ENCODE data around the gene PPFIA1.
"Not testable (repeated sequence)": the region's sequence is repeated elsewhere in the genome, so short reads cannot be mapped to it uniquely, and the experiment has no call there.

Gene PPFIA1

DNA sequence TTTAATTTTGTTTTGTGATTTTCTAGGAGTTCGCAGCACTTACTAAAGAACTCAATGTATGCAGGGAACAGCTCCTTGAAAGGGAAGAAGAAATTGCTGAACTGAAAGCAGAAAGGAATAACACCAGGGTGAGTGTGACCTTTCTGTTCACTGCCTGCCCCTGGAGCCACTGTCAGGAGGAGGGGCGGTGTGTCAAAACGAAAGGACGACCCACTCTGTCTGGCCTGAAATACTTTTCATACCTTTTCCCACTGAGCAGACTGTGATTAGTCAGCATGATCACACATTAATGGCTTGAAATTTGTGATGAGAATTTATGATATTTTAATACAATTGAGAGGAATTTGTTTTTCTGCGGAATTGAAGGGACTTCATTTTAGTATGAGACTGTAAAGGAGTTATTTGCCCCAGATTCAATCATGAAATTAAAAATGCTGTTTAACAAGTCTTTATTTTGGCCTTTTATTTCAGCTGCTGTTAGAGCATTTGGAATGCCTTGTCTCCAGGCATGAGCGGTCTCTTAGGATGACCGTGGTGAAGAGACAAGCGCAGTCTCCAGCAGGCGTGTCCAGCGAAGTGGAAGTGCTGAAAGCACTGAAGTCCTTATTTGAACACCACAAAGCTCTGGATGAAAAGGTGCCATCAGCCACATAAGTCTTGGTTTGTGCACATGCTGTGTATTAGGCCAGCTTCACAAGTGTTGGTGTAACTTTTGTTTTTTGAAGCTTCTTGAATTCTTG, 54.1 kb downstream of the PPFIA1 start:
- in situ Hi-C loops (cut with MboI; ENCODE audit: low sequenced_read_pairs, unreplicated experiment) = no loop called here
- peak; percentile 78 for DNase-seq (ENCODE audit: low spot score)

DNA sequence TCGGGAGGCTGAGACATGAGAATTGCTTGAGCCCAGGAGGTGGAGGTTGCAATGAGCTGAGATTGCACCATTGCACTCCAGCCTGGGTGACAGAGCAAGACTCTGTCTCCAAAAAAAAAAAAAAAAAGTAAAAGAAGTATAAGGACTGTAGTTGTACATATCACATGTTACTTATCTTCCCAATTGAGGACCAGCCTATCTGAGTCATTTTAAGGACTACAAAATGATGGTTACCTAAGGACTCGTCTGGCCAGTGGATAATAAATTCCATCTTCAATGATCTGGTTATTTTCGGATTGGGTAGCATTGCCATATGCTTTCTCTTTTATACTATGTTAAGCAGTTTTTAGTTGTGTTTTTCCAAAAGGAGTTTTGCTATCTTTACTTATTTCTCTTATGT, 55.3 kb downstream of the PPFIA1 start:
- in situ Hi-C loops (cut with MboI; ENCODE audit: low sequenced_read_pairs, unreplicated experiment) = no loop called here
- no peak for DNase-seq (ENCODE audit: low spot score)
- TF ChIP-seq, protein P1, sequence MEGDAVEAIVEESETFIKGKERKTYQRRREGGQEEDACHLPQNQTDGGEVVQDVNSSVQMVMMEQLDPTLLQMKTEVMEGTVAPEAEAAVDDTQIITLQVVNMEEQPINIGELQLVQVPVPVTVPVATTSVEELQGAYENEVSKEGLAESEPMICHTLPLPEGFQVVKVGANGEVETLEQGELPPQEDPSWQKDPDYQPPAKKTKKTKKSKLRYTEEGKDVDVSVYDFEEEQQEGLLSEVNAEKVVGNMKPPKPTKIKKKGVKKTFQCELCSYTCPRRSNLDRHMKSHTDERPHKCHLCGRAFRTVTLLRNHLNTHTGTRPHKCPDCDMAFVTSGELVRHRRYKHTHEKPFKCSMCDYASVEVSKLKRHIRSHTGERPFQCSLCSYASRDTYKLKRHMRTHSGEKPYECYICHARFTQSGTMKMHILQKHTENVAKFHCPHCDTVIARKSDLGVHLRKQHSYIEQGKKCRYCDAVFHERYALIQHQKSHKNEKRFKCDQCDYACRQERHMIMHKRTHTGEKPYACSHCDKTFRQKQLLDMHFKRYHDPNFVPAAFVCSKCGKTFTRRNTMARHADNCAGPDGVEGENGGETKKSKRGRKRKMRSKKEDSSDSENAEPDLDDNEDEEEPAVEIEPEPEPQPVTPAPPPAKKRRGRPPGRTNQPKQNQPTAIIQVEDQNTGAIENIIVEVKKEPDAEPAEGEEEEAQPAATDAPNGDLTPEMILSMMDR (IDR thresholded peaks at IDR 0.05; ENCODE audit: borderline replicate concordance, control extremely low read depth, extremely low read depth, insufficient read depth, missing control alignments) = no peak

More for the DNA sequence above, 54.1 kb downstream of the PPFIA1 start:
- TF ChIP-seq, protein P1 (IDR thresholded peaks at IDR 0.05; ENCODE audit: borderline replicate concordance, control extremely low read depth, extremely low read depth, insufficient read depth, missing control alignments) = no peak

DNA sequence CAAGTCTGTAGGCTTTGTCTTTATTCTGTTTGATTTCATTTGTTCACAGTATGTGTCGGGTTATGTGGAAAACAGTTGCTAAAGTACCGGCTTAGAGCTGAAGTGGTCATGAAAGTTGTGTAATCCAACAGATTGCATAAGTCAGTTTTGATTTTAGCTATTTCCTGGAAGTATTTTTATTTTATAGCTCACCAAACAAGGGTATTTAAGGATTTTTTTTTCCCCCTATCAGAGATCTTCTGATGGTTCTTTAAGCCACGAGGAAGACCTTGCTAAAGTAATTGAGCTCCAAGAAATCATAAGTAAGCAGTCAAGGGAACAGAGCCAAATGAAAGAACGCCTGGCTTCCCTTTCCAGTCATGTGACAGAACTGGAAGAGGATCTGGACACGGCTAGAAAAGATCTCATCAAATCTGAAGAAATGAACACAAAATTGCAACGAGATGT, 55.9 kb downstream of the PPFIA1 start:
- in situ Hi-C loops (cut with MboI; ENCODE audit: low sequenced_read_pairs, unreplicated experiment) = no loop called here
- no peak for DNase-seq (ENCODE audit: low spot score)
- TF ChIP-seq, protein P1 (IDR thresholded peaks at IDR 0.05; ENCODE audit: borderline replicate concordance, control extremely low read depth, extremely low read depth, insufficient read depth, missing control alignments) = no peak

DNA sequence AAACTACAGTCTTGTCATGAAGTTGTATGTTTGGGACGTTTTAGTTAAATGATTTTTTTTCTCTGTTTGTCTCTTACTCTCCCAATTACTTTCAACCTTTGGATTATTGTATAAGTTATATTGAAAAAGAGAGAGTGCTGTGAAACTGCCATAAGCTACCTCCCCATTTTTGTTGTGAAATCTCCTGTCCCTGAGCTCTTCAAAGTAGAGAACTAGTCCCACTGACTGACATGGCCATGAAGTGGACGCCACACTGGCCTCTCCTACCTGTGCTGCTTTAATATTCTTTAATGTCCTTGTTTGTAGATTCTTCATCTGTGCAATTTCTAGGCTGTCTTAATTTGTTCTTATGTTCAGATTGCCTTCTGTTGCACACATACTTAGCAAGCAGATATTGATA, 56.3 kb downstream of the PPFIA1 start:
- no peak for DNase-seq (ENCODE audit: low spot score)
- TF ChIP-seq, protein P1 (IDR thresholded peaks at IDR 0.05; ENCODE audit: borderline replicate concordance, control extremely low read depth, extremely low read depth, insufficient read depth, missing control alignments) = no peak
- in situ Hi-C loops (cut with MboI; ENCODE audit: low sequenced_read_pairs, unreplicated experiment) = no loop called here

DNA sequence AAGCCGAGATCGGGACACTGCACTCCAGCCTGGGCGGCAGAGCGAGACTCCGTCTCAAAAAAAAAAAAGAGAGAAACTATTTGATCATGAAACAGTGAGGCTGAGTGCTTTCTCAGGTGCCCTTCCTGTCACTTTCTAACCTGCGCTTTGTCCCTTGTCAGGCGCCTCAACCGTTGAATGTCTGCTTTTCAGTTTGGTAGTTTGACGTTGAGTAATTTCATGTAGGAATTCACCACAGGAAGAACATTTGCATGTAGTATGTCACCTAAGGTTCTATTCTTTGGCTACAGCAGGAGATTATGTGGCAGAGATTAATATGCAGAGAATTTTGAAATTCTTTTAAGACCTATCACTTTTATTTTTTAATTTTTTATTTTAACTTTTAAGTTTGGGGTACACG, 57.2 kb downstream of the PPFIA1 start:
- DNase-seq (ENCODE audit: low spot score) = peak; percentile 53
- in situ Hi-C loops (cut with MboI; ENCODE audit: low sequenced_read_pairs, unreplicated experiment) = no loop called here
- TF ChIP-seq, protein P1 (IDR thresholded peaks at IDR 0.05; ENCODE audit: borderline replicate concordance, control extremely low read depth, extremely low read depth, insufficient read depth, missing control alignments) = peak; percentile 3

DNA sequence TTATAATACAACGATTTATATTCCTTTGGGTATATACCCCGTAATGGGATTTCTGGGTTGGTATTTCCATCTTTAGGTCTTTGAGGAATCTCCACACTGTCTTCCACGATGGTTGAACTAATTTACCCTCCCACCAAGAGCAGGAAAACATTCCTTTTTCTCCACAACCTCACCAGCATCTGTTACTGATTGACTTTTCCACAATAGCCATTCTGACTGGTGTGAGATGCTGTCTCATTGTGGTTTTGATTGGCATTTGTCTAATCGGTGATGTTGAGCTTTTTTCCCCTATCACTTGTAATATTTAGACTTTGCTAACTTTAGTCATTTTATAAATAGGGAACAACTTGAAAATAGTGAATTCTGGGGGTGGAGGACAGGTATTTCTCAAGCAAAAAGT, 58.1 kb downstream of the PPFIA1 start:
- in situ Hi-C loops (cut with MboI; ENCODE audit: low sequenced_read_pairs, unreplicated experiment) = no loop called here
- TF ChIP-seq, protein P1 (IDR thresholded peaks at IDR 0.05; ENCODE audit: borderline replicate concordance, control extremely low read depth, extremely low read depth, insufficient read depth, missing control alignments) = no peak
- no peak for DNase-seq (ENCODE audit: low spot score)

DNA sequence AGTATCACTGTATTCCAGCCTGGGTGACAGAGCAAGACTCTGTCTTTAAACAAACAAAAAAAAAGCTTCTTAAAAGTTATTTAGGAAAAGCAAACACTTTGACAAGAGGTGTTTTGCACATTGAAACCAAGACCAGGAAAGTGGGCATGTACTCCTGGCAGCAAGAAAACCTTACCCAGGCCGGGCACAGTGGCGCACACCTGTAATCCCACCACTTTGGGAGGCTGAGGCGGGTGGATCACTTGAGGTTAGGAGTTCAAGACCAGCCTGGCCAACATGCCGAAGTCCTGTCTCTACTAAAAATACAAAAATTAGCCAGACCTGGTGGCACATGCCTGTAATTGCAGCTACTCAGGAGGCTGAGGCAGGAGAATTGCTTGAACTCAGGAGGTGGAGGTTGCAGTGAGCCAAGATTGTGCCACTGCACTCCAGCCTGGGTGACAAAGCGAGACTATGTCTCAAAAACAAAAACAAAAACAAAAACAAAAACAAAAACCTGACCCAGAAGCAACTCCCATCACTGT, 60.9 kb downstream of the PPFIA1 start:
- in situ Hi-C loops (cut with MboI; ENCODE audit: low sequenced_read_pairs, unreplicated experiment); DNase-seq (ENCODE audit: low spot score): not testable (repeated sequence)
